ENCODE measurements around the gene TLCD3B.
A peak's percentile ranks its signal among the peaks of the same experiment; 100 is the strongest.
"Not testable (repeated sequence)": the region's sequence is repeated elsewhere in the genome, so short reads cannot be mapped to it uniquely, and the experiment has no call there.

Gene TLCD3B

DNA sequence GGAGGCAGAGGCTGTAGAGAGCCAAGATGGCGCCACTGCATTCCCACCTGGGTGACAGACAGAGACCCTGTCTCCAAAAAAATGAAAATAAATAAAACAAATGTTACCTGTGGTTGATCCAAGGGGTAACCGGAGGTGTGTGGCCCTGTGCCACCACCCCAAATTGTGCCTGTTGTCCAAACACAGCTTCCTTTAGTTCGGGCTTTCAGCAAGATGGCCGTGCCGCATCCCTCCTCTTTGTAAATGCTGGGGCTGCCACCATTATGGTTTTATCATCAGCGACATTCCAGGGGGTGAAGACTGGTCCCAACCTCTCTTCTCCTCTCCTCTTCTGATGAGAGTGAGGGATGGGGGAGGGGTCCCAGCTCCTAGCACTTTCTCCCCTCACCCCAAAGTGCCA, 8.2 kb downstream of the TLCD3B start, which contains the start of gene C16orf92:
Gene C16orf92, plus strand, starts transcription at position 312 of the 400 bp plus-strand sequence. CDS start 143 bp downstream, outside the sequence.
- H3K27me3 ChIP-seq (ENCODE audit: insufficient read depth, low read length) = no peaks in the 10 kb centered on the region

DNA sequence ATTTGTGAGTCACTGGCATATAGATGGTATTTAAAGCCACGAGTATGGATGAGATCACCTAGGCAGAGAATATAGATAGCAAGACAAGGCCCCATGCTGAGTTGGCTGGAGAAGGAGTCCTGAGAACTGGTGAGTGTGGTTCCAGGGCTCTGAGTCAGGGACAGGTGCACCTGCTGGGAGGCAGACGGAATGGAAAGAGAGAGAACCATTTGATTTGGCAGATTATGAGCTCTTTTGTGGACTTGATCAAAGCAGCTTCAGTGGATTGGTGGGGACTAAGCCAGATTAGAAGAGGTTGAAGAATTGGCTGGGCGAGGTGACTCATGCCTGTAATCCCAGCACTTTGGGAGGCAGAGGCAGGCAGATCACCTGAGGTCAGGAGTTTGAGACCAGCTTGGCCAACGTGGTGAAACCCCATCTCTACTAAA, 12.3 kb downstream of the TLCD3B start:
- Histone ChIP-seq H3K9ac (ENCODE audit: low read depth, low read length) (no peak overlapping the region), H3K27me3 (ENCODE audit: insufficient read depth, low read length) (no peaks in the 10 kb centered on the region), H3K9me3 (ENCODE audit: insufficient read depth, low read depth, low read length) (no peaks in the 10 kb centered on the region), H3K36me3 (ENCODE audit: insufficient read depth, low read depth, low read length) (no peaks in the 10 kb centered on the region), H3K4me1 (ENCODE audit: insufficient read depth, low read length) (no peaks in the 10 kb centered on the region), H3K27ac (ENCODE audit: low read length) (no peak overlapping the region), H3K4me3 (ENCODE audit: low read length) (no peak overlapping the region)

More for the DNA sequence above, 8.2 kb downstream of the TLCD3B start, which contains the start of gene C16orf92:
- Histone ChIP-seq H3K4me1 (ENCODE audit: insufficient read depth, low read length) (no peaks in the 10 kb centered on the region), H3K36me3 (ENCODE audit: insufficient read depth, low read depth, low read length) (peaks cover 6% of the 10 kb centered on the region; the same call in 1 of the 2 replicates), H3K9ac (ENCODE audit: low read depth, low read length) (no peak within 1 kb of the TSS), H3K27ac (ENCODE audit: low read length) (no peak within 1 kb of the TSS), H3K9me3 (ENCODE audit: insufficient read depth, low read depth, low read length) (no peaks in the 10 kb centered on the region), H3K4me3 (ENCODE audit: low read length) (no peak within 1 kb of the TSS)

DNA sequence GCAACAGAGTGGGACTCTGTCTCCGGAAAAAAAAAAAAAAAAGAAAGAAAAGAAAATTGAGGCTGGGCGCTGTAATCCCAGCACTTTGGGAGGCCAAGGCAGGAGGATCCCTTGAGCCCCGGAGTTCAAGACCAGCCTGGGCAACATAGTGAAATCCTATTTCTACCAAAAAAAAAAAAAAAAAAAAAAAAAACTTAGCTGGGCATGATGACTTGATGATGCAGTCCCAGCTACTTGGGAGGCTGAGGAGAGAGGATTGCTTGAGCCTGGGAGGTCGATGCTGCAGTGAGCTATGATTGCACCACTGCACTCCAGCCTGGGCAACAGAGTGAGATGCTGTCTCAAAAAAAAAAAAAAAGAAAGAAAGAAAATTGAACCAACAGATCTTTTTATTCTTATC, 13.1 kb downstream of the TLCD3B start:
- H3K9ac ChIP-seq (ENCODE audit: low read depth, low read length); H3K36me3 ChIP-seq (ENCODE audit: insufficient read depth, low read depth, low read length); H3K27ac ChIP-seq (ENCODE audit: low read length); H3K27me3 ChIP-seq (ENCODE audit: insufficient read depth, low read length); H3K4me1 ChIP-seq (ENCODE audit: insufficient read depth, low read length); H3K4me3 ChIP-seq (ENCODE audit: low read length); H3K9me3 ChIP-seq (ENCODE audit: insufficient read depth, low read depth, low read length): not testable (repeated sequence)

DNA sequence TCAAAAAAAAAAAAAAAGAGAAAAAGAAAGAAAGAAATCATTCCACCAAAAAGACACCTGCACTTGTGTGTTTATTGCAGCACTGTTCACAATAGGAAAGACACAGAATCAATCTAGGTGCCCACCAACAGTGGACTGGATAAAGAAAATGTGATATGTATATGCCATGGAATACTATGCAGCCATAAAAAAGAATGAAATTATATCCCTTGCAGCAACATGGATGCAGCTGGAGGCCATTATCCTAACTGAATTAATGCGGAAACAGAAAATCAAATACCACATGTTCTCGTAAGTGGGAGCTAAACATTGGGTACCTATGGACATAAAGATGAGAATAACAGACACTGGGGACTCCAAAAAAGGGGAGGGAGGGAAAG, 13.8 kb downstream of the TLCD3B start:
- H3K27me3 ChIP-seq (ENCODE audit: insufficient read depth, low read length) = peaks cover 6% of the 10 kb centered on the region
- H3K27ac ChIP-seq (ENCODE audit: low read length) = no peak overlapping the region
- H3K4me3 ChIP-seq (ENCODE audit: low read length) = no peak overlapping the region
- H3K9me3 ChIP-seq (ENCODE audit: insufficient read depth, low read depth, low read length) = no peaks in the 10 kb centered on the region
- no peaks in the 10 kb centered on the region for H3K4me1 ChIP-seq (ENCODE audit: insufficient read depth, low read length)
- no peaks in the 10 kb centered on the region for H3K36me3 ChIP-seq (ENCODE audit: insufficient read depth, low read depth, low read length)
- no peak overlapping the region for H3K9ac ChIP-seq (ENCODE audit: low read depth, low read length)

DNA sequence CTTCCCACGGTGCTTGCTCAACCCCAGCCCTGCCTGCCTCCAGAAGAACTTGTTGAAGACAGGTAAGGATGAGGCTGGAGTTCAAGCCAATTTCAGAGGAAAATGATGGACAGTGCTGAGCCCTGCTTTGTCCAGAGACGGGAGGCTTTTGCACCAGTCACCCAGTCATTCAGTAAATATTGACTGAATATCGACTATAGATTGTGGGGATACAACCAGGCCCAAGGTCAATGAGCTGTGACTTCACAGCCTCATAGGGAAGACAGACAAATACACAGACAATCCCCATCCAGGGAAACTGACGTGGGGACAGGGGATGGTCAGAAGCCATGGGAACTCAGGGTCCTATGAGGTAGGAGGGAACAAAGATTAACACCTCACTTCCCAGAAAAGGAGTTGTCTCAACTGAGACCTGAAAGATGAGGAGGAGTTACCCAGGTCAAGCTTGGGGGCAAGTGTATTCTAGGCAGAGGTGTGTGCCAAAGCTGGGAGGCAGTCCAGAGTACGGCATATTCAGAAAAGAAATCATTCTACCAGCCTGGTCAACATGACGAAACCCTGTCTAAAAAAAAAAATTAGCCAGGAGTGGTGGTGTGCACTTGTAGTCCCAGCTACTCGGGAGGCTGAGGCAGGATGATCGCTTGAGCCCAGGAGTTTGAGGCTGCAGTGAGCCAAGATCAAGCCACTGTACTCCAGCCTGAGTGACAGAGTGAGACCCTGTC, 14.4 kb downstream of the TLCD3B start:
- Histone ChIP-seq H3K9me3 (ENCODE audit: insufficient read depth, low read depth, low read length) (no peaks in the 10 kb centered on the region), H3K27ac (ENCODE audit: low read length) (no peak overlapping the region), H3K27me3 (ENCODE audit: insufficient read depth, low read length) (peaks cover 12% of the 10 kb centered on the region), H3K4me1 (ENCODE audit: insufficient read depth, low read length) (no peaks in the 10 kb centered on the region; the same call in 1 of the 2 replicates), H3K4me3 (ENCODE audit: low read length) (no peak overlapping the region), H3K36me3 (ENCODE audit: insufficient read depth, low read depth, low read length) (no peaks in the 10 kb centered on the region), H3K9ac (ENCODE audit: low read depth, low read length) (no peak overlapping the region)

DNA sequence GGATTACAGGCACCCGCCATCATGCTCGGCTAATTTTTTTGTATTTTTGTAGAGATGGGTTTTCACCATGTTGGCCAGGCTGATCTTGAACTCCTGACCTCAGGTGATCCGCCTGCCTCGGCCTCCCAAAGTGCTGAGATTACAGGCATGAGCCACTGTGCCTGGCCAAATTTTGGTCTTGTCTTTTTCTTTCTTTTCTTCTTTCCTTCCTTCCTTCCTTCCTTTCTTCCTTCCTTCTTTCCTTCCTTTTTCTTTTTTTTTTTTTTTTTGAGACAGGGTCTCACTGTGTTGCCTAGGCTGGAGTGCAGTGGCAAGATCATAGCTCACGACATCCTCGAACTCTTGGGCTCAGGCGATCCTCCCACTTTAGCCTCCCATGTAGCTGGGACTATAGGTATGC, 15.6 kb downstream of the TLCD3B start:
- H3K9me3 ChIP-seq (ENCODE audit: insufficient read depth, low read depth, low read length); H3K4me3 ChIP-seq (ENCODE audit: low read length); H3K4me1 ChIP-seq (ENCODE audit: insufficient read depth, low read length); H3K9ac ChIP-seq (ENCODE audit: low read depth, low read length); H3K36me3 ChIP-seq (ENCODE audit: insufficient read depth, low read depth, low read length); H3K27ac ChIP-seq (ENCODE audit: low read length): not testable (repeated sequence)
- H3K27me3 ChIP-seq (ENCODE audit: insufficient read depth, low read length) = peaks cover 19% of the 10 kb centered on the region

DNA sequence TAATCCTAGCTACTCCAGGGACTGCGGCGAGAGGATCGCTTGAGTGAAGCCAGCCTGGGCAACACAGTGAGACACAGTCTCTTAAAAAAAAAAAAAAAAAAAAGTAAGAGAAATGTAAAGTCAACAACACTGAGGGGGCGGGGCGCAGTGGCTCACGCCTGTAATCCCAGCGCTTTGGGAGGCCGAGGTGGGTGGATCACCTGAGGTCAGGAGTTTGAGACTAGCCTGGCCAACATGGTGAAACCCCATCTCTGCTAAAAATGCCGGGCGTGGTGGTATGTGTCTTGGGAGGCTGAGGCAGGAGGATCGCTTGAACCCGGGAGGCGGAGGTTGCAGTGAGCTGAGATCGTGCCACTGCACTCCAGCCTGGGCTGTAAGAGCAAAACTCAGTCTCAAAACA, 18.5 kb downstream of the TLCD3B start:
- not testable (repeated sequence) for H3K36me3 ChIP-seq (ENCODE audit: insufficient read depth, low read depth, low read length); H3K27ac ChIP-seq (ENCODE audit: low read length); H3K4me1 ChIP-seq (ENCODE audit: insufficient read depth, low read length); H3K9me3 ChIP-seq (ENCODE audit: insufficient read depth, low read depth, low read length); H3K9ac ChIP-seq (ENCODE audit: low read depth, low read length)
- Histone ChIP-seq H3K27me3 (ENCODE audit: insufficient read depth, low read length) (peaks cover 37% of the 10 kb centered on the region), H3K4me3 (ENCODE audit: low read length) (0 out of 2 replicates have a peak overlapping the region, but pooled peaks have one; percentile 73)

DNA sequence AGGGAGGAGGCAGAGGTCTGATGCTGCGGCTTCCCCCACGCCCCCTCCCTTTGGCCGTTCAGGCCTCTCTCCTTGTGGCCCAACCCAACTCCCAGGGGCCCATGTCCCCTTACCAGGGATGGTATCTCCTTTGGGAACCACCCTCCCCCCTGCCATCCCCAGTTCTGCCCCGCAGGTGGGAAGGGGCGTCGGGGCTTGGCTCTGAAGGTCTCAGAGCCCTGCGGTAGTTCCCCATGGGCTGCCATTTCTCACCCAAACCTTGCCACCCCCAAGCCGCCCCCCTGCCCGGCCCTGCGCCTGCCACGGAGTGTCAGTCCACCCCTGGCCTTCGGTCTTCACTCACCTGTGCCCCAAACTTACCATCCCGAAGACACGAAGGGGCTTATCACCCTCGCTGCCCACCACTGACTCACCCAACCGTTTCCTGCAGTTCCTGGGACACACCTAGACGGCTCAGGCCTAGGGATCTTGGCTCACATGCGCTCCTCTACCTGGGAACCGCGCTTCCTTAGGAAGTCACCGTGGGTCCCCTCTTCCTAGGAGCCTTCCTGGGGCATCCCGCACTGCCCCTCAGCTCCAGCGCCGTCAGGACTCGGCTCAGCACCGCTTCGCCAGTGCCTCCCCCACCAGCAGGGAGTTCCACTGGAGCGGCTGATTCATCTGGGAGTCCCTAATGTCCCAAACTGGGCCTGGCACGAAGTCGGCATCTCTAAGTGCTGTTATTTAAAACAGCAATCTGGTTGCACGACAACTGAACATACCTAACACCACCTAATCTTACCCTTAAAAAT, 19.2 kb downstream of the TLCD3B start:
- Histone ChIP-seq H3K9ac (ENCODE audit: low read depth, low read length) (no peak overlapping the region), H3K4me1 (ENCODE audit: insufficient read depth, low read length) (no peaks in the 10 kb centered on the region; the same call in 1 of the 2 replicates), H3K36me3 (ENCODE audit: insufficient read depth, low read depth, low read length) (no peaks in the 10 kb centered on the region), H3K27ac (ENCODE audit: low read length) (no peak overlapping the region), H3K9me3 (ENCODE audit: insufficient read depth, low read depth, low read length) (no peaks in the 10 kb centered on the region), H3K27me3 (ENCODE audit: insufficient read depth, low read length) (peaks cover 37% of the 10 kb centered on the region), H3K4me3 (ENCODE audit: low read length) (peak overlapping the region; percentile 73)

DNA sequence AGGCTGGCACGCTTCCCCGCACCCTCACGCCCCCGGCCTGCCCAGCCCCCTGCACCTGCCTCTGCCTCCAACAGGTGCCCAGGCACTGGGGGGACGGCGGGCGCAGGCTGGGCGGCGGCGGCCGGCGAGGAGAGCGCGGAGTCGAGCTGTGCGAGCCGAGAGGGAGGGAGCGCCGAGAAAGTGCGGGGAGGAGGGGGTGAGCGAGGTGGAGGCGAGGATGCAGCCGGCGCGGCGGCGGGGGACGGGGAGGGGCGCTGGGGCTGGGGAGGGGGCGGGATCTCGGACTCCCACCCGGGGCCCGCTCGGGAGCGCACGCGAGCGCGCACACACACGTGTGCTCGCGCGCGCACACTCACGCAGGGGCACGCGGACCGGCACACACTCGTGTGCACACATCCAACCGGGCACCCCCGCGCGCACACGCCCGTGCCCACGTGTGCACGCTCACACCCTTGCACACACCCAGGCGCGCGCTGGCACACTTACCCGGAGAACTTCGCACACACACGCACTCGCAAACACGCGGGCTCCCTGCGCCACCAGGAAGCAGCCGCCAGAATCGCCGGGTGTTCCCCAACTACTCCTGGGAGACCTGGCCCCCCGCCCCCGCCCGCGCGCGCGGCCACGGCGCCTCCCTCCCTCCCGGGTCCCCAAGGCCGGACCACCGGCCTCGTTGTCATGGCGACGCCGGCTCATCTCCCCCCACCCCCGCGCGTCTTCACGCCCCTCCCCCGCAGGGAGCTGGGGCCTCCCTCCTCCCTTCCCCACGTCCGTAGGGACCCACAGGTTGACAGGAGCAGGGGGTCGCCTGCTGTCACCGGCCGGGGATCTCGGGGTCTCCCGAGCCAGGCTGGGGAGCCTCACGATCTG, 20.0 kb downstream of the TLCD3B start, which contains the start of gene DOC2A:
Gene DOC2A, minus strand, starts transcription at position 184 of the 870 bp plus-strand sequence. CDS start 805 bp downstream, outside the sequence.
- Histone ChIP-seq H3K4me3 (ENCODE audit: low read length) (peak within 1 kb of the TSS; percentile 73), H3K27ac (ENCODE audit: low read length) (no peak within 1 kb of the TSS), H3K4me1 (ENCODE audit: insufficient read depth, low read length) (no peaks in the 10 kb centered on the region; the same call in 1 of the 2 replicates), H3K9ac (ENCODE audit: low read depth, low read length) (no peak within 1 kb of the TSS), H3K36me3 (ENCODE audit: insufficient read depth, low read depth, low read length) (no peaks in the 10 kb centered on the region), H3K27me3 (ENCODE audit: insufficient read depth, low read length) (peaks cover 37% of the 10 kb centered on the region), H3K9me3 (ENCODE audit: insufficient read depth, low read depth, low read length) (no peaks in the 10 kb centered on the region)

DNA sequence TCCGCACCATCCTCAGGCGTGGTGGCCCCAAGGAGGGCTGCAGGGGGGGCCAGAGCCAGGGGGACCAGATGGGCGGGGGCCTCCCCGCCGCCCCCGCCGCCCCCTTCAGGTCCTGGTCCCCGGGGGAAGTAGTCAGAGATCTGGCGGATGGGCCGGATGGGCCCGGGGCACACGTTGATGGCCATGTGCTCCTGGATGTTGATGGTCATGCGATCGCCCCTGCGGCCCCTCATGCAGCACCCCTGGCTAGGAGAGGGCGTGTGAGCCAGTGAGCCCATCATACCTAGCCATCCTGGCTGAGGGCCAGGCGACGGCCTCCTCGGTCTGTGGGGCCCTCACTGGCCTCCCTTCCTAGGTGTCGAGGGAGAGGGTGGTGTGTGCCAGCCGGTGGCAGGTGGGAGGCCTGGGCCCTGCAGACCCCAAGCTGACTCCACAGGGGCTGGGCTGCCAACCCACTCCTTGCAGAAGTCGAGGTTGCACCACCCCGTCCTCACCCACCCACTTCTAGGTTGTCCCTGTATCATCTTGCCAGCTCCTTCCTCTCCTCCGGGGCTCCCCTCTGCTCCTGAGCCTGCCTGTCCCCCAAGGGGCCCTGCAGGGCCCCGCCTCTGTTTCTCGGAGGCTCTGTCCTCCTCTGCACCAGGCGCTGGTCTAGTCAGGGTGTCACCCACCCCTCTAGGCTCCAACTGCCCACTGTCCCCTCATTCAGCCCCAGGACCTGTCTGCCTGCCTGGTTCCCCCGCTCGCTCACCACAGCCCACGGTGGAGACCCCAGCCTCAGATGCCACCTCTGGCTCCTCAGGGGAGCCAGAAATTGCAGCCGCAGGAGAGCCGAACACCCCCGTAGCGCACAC, 20.9 kb downstream of the TLCD3B start:
- Histone ChIP-seq H3K9me3 (ENCODE audit: insufficient read depth, low read depth, low read length) (no peaks in the 10 kb centered on the region), H3K27me3 (ENCODE audit: insufficient read depth, low read length) (peaks cover 37% of the 10 kb centered on the region), H3K27ac (ENCODE audit: low read length) (no peak overlapping the region), H3K4me1 (ENCODE audit: insufficient read depth, low read length) (no peaks in the 10 kb centered on the region; the same call in 1 of the 2 replicates), H3K4me3 (ENCODE audit: low read length) (peak overlapping the region; percentile 73), H3K36me3 (ENCODE audit: insufficient read depth, low read depth, low read length) (no peaks in the 10 kb centered on the region), H3K9ac (ENCODE audit: low read depth, low read length) (no peak overlapping the region)

All from iPS-20b (cell line).